Cerebellar cortex (tissue), 1 donor: ENCODE data around the gene EMID1.

Experiments
- DNase-seq: peaks from one replicate; pipeline ENCODE4 v3.0.0-alpha.2; 2015; ENCODE audit warnings: low spot score

EMID1 gene

DNA sequence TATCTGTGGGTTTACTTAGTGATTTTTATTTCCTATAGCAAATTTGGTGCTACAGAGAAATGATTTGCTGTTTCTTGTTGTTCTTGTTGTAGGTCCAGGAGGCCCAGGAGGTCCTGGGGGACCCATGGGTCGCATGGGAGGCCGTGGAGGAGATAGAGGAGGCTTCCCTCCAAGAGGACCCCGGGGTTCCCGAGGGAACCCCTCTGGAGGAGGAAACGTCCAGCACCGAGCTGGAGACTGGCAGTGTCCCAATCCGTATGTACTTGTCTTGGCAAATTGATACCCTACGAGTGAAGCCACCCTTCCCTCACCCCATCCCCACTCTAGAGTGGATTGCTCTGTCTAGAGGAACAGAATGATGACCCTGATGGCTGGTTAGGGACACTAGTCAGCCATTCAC lies 92.9 kb downstream of the EMID1 start:
- no peak for DNase-seq

DNA sequence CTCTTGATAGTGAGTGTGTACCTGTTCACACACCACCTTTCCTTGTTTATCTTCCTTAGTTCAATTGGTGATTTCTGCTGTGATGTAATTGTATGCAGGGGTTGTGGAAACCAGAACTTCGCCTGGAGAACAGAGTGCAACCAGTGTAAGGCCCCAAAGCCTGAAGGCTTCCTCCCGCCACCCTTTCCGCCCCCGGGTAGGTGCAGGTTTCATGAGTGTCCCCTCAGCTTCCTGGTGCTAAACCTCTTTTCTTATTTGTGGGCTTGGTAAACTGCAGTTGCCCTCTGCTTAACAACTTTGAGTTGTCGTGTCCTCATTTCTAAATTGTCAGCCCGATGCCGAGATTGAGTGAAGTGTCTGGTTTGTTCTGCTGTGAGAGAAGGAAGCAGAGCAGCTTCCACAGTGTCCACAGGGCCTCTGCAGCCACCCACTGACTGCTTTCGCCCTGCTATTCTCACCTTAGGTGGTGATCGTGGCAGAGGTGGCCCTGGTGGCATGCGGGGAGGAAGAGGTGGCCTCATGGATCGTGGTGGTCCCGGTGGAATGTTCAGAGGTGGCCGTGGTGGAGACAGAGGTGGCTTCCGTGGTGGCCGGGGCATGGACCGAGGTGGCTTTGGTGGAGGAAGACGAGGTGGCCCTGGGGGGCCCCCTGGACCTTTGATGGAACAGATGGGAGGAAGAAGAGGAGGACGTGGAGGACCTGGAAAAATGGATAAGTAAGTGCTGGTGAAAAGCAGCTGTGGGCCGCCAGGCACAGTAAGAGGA lies 93.6 kb downstream of the EMID1 start:
- DNase-seq, result no peak

DNA sequence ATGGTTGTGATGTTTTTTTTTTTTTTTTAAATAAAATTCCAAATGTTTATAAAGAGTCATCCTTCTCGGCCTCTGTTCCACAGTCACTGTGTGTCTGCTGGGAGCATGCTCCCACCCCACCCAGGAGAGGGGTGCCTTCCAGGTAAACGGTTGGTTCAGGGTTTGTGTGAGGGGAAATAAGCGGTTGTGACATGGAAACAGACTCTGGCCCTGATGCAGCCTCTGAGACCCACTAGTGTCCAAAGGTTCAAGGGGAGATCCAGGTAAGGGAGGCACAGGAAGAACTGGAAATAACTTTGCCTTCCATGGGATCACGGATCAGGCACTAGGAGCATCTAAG lies 94.7 kb downstream of the EMID1 start:
- DNase-seq, result no peak

DNA sequence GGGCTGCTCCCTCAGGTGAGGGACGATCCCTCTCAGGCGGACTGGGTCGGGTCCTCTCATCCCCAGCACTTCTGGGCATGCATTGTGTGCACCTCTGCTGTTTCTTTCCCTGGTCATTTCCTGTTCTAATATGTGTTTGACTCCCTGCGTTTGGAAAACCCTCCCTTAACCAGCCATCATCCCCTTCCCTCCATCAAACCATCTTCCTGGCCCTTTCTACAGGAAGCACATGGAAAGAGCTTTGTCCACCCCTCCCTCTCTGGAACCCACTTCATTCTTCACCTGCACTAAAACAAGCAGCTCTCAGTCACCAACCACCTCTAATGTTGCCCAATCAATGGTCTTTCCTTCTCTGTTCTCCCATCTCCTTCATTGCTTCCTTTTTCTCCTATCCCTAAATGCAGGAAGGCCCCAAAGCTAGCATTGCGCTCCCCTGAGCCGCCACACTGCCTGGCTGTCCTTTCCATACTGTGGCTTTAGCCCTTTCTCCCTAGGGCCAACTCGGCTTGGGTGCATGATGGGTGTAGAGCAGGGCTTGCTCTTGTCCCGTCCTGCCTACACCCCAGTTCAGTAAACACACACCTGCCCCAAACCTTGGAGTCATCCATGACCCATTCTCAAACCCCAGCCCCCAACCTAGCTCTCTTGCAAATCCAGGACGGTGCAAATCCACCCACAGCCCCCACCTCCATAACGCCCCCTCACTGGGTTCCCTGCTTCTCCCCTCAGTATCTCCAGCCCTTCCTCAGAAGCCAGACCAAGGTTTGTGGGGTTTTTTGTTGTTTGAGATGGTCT lies 95.3 kb downstream of the EMID1 start:
- no peak for DNase-seq

DNA sequence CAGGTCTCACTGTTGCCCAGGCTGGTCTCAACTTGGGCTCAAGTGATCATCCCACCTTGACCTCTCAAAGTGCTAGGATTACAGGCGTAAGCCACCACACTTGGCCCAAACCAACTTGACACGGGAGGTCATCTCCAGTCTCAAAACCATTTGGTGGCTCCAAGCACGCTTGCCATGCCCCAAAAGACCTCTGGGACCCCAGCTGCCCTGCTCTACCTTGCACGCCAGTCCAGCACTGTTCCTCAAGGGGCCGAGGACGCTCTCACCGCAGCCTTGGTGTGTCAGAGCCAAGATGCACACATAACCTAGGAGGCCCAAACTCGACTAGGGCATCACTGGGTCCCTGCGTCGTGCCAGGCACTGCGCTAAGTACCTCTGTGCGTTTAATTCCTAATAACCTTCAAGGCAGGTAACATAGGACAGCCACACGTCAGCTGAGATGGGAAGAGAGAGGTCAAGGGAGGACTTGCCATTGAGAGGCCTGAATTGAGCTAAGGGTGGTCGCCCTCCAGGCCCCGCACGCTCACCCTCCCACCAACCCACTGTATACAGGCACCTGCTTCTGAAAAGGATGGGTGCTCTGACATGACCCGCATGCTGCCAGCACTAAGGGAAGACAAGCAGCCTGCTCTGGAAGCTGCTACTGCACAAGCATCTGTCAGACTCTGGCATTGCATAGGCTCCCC lies 96.2 kb downstream of the EMID1 start:
- DNase-seq, result no peak

DNA sequence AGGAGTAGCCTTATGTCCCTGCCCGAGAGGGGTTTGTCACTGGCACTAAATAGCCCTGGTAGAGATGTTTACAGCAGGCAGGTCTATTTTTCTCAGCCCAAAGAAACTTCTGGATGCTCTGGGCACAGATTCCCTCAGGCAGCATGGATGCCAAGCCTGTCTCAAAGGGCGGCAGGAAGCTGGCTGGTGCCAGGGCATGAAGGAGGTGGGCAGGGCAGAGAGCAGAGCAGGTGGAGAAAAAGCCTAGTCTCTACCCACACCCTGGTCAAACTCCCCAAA lies 96.6 kb downstream of the EMID1 start:
- DNase-seq, result peak; percentile 70

DNA sequence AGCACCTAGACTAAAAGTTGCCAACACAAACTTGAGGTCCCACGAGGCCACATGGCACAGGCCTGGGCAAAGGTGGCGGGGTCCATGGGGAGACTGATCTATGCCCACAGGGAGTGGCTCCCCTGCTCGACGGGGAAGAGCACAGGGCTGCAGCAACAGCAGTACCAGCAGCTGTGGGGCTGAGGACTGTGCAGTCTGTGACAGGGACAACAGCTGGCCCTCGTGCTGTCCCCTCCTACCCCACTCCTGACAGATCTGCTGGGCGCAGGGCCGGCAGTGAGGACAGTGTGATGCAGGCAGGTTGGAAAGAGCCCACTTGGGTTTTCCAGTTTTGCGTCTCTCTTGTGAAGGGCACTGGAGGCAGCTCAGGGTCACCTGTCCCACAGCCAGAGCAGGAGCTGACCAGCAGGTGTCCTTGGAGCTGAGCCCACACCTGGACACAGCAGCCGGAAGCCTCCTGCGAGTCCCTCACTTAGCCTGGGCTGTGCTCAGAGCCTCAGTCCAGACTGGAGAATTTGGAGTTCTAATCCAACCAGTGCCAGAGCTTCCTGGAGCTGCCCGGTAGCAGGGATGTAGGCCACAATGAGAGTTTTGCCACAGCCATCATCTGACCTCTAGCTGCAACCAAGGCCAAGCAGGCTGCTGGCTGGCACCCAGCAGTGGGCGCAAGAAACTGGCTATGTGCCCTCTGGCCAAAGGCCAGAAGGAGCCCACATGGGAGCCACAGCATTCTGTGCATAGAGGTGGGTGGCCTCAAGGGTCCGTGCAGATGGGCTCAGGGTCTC lies 97.2 kb downstream of the EMID1 start:
- no peak for DNase-seq

DNA sequence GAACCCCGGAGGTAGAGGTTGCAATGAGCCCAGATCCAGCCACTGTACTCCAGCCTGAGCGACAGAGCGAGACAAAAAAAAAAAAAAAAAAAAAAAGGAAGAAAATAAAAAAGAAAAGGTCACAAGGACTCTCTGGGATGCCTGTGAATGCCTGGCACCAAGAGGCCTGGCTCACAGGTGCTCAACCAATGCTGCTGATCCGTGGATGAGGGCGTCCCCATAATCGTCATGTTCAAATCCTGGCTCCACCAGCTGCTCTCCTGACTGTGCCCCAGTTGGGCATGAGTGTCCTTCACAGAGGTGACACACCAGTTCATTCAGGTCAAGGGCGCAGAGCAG lies 100.1 kb downstream of the EMID1 start:
- no peak for DNase-seq

DNA sequence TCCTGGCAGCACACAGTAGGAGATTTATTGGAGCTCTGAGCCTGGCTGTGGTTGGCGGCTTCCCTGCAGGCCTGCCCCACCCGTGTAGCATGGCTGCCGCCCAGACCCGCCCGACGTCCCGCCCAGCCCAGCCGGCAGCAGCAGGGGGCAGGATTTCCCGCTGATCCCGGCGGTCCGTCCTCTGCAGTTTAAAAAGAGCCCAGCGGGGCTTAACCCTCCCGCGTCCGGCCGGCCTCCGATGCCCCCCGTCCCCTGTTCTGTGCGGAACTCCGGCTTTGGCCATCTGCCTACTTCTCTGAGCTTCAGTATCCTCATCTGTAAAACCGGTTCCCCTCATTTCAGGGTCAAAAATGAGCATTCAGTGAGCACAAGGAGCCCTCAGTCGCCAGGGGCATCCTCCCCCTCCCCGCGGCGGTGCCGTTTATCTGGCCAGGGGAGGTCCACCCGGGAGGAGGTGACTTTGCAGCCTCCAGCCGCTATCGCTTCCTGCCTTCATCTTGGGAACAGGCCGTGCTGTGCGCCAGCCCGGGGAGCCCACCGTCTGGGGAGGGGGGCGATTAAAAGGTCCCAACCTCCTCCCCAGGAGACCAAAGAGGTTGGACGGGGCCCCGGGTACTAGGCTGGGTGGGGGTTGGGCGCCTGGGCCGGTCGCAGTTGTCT lies 100.6 kb downstream of the EMID1 start, which contains the start of gene GAS2L1:
GAS2L1 (plus strand) TSS at position 476 of the 660 bp plus-strand sequence. CDS start 1,456 bp downstream, outside the sequence.
- no peak for DNase-seq

DNA sequence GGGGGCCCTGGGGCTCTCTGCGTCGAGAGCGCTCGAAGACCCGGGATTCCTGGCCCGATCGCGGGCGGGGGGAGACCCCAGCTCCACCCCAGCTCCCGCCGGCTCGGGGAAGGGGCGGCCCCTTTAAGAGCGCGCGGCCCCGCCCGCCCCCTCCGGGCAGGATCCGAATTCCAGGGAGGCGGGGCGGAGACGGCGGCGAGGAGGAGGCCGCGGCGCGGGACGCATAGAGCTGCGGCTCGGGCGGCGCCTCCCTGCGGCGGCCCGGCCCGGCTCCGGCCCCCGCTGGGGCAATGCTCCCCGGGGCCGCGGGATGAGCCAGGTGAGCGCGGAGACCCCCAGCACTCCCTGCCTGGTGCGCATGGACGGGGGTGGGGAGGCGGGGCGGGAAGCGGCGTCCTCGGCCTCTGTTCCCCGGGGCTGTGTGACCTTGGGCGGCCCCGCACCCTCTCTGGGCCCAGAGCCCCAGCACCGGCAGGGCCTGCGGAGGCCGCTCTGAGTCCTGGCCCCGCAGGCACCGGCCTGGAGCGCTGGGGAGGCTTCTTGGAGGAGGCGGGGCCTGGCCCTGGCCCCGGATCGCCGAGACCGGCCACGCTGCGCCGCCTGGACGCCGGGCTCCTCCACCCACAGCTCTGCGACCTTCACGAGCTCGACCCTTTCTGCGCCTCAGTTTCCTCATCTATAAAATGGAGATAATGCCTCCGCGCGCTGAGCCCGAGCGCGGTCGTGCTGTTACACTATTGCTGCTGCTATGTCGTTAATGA lies 101.3 kb downstream of the EMID1 start:
- peak; percentile 73 for DNase-seq

DNA sequence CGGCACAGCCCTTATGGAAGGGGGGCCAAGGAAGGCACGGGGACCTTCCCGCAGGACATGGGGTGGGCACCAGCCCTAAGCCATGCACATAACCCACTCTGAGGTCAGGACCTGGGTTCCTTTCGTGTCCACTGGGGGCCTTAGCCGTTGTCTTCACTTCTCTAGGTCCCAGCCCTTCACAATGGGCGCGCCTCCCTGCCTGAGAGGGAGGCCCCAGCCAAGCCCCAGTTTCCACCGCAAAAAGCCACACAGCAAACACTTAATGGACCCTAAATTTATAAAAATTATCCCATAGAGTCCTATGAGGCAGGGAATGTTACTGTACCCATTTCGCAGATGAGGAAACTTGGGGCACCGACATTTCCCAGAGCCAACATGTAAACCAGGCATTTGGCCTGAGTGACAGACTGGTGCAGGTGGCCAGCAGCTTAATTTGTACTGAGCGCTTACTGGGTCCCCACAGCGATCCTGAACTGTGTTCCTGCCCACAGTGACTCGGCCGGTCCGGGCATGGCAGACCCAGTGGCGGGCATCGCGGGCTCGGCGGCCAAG lies 102.0 kb downstream of the EMID1 start:
- no peak for DNase-seq

DNA sequence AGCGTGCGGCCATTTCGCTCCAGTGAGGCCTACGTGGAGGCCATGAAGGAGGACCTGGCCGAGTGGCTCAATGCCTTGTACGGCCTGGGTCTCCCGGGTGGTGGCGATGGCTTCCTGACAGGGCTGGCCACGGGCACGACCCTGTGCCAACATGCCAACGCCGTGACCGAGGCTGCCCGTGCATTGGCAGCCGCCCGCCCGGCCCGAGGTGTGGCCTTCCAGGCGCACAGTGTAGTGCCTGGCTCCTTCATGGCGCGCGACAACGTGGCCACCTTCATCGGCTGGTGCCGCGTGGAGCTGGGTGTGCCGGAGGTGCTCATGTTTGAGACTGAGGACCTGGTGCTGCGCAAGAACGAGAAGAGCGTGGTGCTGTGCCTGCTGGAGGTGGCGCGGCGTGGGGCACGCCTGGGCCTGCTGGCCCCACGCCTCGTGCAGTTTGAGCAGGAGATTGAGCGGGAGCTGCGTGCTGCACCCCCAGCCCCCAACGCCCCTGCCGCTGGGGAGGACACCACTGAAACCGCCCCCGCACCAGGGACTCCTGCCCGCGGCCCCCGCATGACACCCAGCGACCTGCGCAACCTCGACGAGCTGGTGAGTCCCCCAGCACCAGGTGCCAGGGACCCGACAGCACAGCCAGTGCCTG lies 102.6 kb downstream of the EMID1 start:
- DNase-seq, result no peak

DNA sequence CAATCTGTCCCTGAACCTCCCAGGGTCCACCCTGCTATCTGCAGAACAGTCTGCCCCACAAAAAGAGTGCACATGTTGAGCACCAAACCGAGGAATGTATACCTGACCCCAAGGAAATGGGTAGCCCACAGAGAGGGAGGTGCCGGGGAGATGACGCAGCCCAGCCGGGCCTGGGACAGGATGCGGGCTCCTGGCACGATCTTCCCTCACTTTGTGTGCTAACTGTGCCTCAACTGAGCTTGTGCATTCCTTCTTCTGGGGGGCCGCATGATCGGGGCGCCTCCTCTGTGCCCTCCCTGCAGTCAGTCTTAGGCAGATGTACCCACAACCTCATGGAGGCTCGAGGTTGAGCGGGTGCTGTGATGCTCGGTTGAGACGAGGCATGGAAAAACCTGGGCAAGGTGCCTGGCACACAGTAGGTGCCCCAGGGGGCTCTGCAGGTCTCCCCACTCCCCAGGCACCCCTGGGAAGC lies 103.1 kb downstream of the EMID1 start:
- no peak for DNase-seq
